ENCODE results near the gene CCDC148. TPM values are rescaled to one million over a fixed set of nuclear protein-coding genes. Genes with fewer than 3 reads are reported as not detected.

CCDC148 gene
- total RNA-seq, 1 experiment from 2014 or later: 2.1 TPM

DNA sequence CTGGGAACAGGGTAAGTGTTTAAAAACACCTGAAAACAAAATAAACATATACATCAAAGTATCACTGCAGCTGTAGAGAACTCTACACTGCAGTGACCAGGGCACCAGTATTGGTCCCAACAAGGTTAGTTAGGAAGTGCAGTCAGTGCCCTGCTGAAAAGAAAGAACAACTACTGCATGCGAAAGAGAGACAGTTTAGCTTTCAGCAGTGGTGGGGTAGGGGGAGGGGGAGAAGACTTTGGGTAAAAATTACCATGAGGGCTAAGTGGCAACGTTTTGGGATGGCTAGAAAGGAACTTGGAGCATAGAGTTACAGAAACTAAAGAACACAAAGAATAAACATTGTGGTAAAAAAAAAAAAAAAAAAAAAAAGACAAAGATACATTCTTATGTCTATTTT, 242.8 kb downstream of the CCDC148 start (continued):
- TF ChIP-seq, protein P1, sequence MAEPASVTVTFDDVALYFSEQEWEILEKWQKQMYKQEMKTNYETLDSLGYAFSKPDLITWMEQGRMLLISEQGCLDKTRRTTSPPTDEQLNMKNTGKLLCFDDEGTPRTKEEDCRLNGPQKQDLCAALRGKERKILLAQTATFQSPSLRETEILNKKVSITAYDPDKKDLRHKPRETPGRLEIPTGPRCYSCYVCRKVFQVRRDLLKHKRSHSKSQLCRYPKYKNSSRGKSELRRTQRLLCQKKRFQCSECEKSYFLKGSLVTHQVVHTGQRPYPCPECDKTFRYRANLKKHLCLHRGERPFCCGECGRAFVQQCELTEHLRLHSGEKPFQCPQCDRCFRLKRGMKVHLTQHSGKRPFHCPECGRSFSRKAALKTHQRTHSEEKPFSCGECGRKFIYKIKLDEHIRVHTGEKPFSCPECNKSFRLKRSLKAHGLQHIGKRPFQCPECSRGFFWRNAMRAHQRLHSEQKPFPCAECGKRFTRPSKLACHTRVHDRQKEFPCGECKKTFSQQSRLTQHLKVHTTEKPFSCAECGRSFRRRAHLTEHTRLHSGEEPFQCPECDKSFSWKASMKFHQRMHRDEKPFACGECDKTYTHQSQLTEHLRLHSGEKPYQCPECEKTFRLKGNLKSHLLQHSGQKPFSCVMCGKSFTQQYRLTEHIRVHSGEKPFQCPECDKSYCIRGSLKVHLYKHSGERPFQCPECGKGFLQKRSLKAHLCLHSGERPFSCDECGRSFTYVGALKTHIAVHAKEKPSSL (CRISPR knock-in tag; conservative IDR thresholded peaks at IDR 0.05): no peak
- TF ChIP-seq, protein P2, sequence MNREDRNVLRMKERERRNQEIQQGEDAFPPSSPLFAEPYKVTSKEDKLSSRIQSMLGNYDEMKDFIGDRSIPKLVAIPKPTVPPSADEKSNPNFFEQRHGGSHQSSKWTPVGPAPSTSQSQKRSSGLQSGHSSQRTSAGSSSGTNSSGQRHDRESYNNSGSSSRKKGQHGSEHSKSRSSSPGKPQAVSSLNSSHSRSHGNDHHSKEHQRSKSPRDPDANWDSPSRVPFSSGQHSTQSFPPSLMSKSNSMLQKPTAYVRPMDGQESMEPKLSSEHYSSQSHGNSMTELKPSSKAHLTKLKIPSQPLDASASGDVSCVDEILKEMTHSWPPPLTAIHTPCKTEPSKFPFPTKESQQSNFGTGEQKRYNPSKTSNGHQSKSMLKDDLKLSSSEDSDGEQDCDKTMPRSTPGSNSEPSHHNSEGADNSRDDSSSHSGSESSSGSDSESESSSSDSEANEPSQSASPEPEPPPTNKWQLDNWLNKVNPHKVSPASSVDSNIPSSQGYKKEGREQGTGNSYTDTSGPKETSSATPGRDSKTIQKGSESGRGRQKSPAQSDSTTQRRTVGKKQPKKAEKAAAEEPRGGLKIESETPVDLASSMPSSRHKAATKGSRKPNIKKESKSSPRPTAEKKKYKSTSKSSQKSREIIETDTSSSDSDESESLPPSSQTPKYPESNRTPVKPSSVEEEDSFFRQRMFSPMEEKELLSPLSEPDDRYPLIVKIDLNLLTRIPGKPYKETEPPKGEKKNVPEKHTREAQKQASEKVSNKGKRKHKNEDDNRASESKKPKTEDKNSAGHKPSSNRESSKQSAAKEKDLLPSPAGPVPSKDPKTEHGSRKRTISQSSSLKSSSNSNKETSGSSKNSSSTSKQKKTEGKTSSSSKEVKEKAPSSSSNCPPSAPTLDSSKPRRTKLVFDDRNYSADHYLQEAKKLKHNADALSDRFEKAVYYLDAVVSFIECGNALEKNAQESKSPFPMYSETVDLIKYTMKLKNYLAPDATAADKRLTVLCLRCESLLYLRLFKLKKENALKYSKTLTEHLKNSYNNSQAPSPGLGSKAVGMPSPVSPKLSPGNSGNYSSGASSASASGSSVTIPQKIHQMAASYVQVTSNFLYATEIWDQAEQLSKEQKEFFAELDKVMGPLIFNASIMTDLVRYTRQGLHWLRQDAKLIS (CRISPR knock-in tag; IDR thresholded peaks at IDR 0.05; ENCODE audit: borderline replicate concordance): no peak
- TF ChIP-seq NR1H2 (CRISPR knock-in tag; IDR thresholded peaks at IDR 0.05) (no peak), MYBL2 (CRISPR knock-in tag; IDR thresholded peaks at IDR 0.05) (no peak), ATF1 (CRISPR knock-in tag; IDR thresholded peaks at IDR 0.05) (no peak), MXD4 (CRISPR knock-in tag; IDR thresholded peaks at IDR 0.05; ENCODE audit: borderline replicate concordance) (no peak), RORB (CRISPR knock-in tag; IDR thresholded peaks at IDR 0.05) (no peak)

DNA sequence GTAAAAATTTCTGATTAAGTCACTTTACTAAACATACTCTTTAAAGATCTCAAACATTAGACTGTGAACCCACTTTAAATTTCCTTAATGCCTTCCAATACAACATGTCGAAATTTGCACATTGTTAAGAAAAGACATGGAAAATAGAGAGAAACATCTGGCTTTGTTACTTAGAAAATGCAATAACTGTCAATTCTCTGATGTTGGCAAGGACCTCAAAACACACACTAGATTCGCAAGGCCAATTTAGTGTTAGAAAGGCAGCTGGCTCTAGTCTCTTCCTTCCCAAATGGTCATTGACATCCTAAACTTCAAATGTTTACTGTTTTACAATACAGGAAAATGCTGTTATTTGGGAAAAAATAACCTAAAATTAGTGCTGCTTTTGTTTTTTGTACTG, 244.3 kb downstream of the CCDC148 start:
- ATAC-seq: no peak
- no peaks in the 10 kb centered on the region for H3K36me3 Mint-ChIP-seq
- CTCF ChIA-PET: interaction anchor here (1.2 kb wide), 1 partner anchor 533 kb away, joined by 5 read pairs; no protein-coding TSS in a partner anchor
- H3K27me3 Mint-ChIP-seq (ENCODE audit: low read depth): no peaks in the 10 kb centered on the region
- H3K9me3 Mint-ChIP-seq: peaks cover 3% of the 10 kb centered on the region
- POLR2A ChIA-PET: no interaction called here
- no peak for DNase-seq (ENCODE audit: low spot score)
- H3K27ac Mint-ChIP-seq: no peak overlapping the region
- TF ChIP-seq SMAD4 (CRISPR knock-in tag; IDR thresholded peaks at IDR 0.05) (no peak), ATF1 (CRISPR knock-in tag; IDR thresholded peaks at IDR 0.05) (no peak), RORB (CRISPR knock-in tag; IDR thresholded peaks at IDR 0.05) (no peak)
- TF ChIP-seq, protein P3, sequence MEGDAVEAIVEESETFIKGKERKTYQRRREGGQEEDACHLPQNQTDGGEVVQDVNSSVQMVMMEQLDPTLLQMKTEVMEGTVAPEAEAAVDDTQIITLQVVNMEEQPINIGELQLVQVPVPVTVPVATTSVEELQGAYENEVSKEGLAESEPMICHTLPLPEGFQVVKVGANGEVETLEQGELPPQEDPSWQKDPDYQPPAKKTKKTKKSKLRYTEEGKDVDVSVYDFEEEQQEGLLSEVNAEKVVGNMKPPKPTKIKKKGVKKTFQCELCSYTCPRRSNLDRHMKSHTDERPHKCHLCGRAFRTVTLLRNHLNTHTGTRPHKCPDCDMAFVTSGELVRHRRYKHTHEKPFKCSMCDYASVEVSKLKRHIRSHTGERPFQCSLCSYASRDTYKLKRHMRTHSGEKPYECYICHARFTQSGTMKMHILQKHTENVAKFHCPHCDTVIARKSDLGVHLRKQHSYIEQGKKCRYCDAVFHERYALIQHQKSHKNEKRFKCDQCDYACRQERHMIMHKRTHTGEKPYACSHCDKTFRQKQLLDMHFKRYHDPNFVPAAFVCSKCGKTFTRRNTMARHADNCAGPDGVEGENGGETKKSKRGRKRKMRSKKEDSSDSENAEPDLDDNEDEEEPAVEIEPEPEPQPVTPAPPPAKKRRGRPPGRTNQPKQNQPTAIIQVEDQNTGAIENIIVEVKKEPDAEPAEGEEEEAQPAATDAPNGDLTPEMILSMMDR (IDR thresholded peaks at IDR 0.05): no peak
- H3K4me1 Mint-ChIP-seq: peaks cover 15% of the 10 kb centered on the region
- no peak overlapping the region for H3K4me3 Mint-ChIP-seq

GRCh38 chr2:158211502-158211901, 245.1 kb downstream of the CCDC148 start:
- no peaks in the 10 kb centered on the region for H3K27me3 Mint-ChIP-seq (ENCODE audit: low read depth)
- ChIA-PET CTCF (no interaction called here), POLR2A (no interaction called here)
- no peaks in the 10 kb centered on the region; the same call in 1 of the 2 replicates for H3K9me3 Mint-ChIP-seq
- no peak for TF ChIP-seq FOXJ3 (CRISPR knock-in tag; IDR thresholded peaks at IDR 0.05; ENCODE audit: borderline replicate concordance)
- no peak for TF ChIP-seq TEAD1 (CRISPR knock-in tag; IDR thresholded peaks at IDR 0.05)
- no peak for TF ChIP-seq HMGA2 (CRISPR knock-in tag; IDR thresholded peaks at IDR 0.05)
- TF ChIP-seq GABPB1 (CRISPR knock-in tag; IDR thresholded peaks at IDR 0.05): no peak
- no peak for TF ChIP-seq ZNF532 (CRISPR knock-in tag; IDR thresholded peaks at IDR 0.05; ENCODE audit: borderline replicate concordance)
- TF ChIP-seq TP53 (CRISPR knock-in tag; IDR thresholded peaks at IDR 0.05): no peak
- no peak for TF ChIP-seq E2F5 (CRISPR knock-in tag; IDR thresholded peaks at IDR 0.05)
- TF ChIP-seq EMX1 (CRISPR knock-in tag; IDR thresholded peaks at IDR 0.05): no peak
- no peak overlapping the region for H3K27ac Mint-ChIP-seq
- peaks cover 15% of the 10 kb centered on the region for H3K4me1 Mint-ChIP-seq
- no peak for ATAC-seq
- H3K4me3 Mint-ChIP-seq: no peak overlapping the region
- no peak for DNase-seq (ENCODE audit: low spot score)
- H3K36me3 Mint-ChIP-seq: no peaks in the 10 kb centered on the region
